Activated T-cell treated with anti-CD3 and anti-CD28 coated beads for 1 hour (primary cell): Measurements from ENCODE around the gene SSMEM1.
A peak's percentile ranks its signal among the peaks of the same experiment; 100 is the strongest.
"Not testable (repeated sequence)": the region's sequence is repeated elsewhere in the genome, so short reads cannot be mapped to it uniquely, and the experiment has no call there.

Experiments
- DNase-seq: peaks from one replicate; pipeline ENCODE4 v3.0.0-alpha.2; 2020; ENCODE audit warnings: low read depth

The SSMEM1 gene

GRCh38 chr7:130213828-130214227 lies 6.2 kb downstream of the SSMEM1 start:
- no peak for DNase-seq

GRCh38 chr7:130216025-130216424 lies 8.4 kb downstream of the SSMEM1 start:
- DNase-seq: no peak

GRCh38 chr7:130216750-130217149 lies 9.1 kb downstream of the SSMEM1 start:
- no peak for DNase-seq

GRCh38 chr7:130218806-130219620 lies 11.4 kb downstream of the SSMEM1 start:
- DNase-seq: no peak

- DNase-seq: no peak
Measured at GRCh38 chr7:130219871-130220270, 12.2 kb downstream of the SSMEM1 start.

- DNase-seq: no peak
Measured at GRCh38 chr7:130221746-130222145, 14.1 kb downstream of the SSMEM1 start.

GRCh38 chr7:130223646-130224045 lies 16.0 kb downstream of the SSMEM1 start:
- no peak for DNase-seq

- DNase-seq: no peak
Measured at GRCh38 chr7:130224210-130224609, 16.6 kb downstream of the SSMEM1 start.

- DNase-seq: not testable (repeated sequence)
Measured at GRCh38 chr7:130224923-130225322, 17.3 kb downstream of the SSMEM1 start.

GRCh38 chr7:130226333-130226732 lies 18.7 kb downstream of the SSMEM1 start:
- no peak for DNase-seq

GRCh38 chr7:130227883-130228575 lies 20.4 kb downstream of the SSMEM1 start:
- DNase-seq: no peak

GRCh38 chr7:130228840-130229502 lies 21.3 kb downstream of the SSMEM1 start:
- DNase-seq: no peak

- not testable (repeated sequence) for DNase-seq
Measured at GRCh38 chr7:130229981-130230380, 22.3 kb downstream of the SSMEM1 start.

GRCh38 chr7:130231792-130232191 lies 24.1 kb downstream of the SSMEM1 start:
- no peak for DNase-seq

- no peak for DNase-seq
Measured at GRCh38 chr7:130232209-130232608, 24.5 kb downstream of the SSMEM1 start.

GRCh38 chr7:130234078-130234477 lies 26.4 kb downstream of the SSMEM1 start:
- DNase-seq: no peak

GRCh38 chr7:130236361-130236760 lies 28.7 kb downstream of the SSMEM1 start:
- DNase-seq: not testable (repeated sequence)

- DNase-seq: no peak
Measured at GRCh38 chr7:130240240-130240639, 32.6 kb downstream of the SSMEM1 start.

- peak; percentile 48 for DNase-seq
Measured at GRCh38 chr7:130242198-130243014, 34.7 kb downstream of the SSMEM1 start.

GRCh38 chr7:130243486-130243885 lies 35.8 kb downstream of the SSMEM1 start:
- not testable (repeated sequence) for DNase-seq

- DNase-seq: not testable (repeated sequence)
Measured at GRCh38 chr7:130246491-130246890, 38.8 kb downstream of the SSMEM1 start.

GRCh38 chr7:130248842-130249241 lies 41.2 kb downstream of the SSMEM1 start:
- not testable (repeated sequence) for DNase-seq
